Suprapubic skin (tissue), 3 donors: ENCODE measurements around the gene FRMD7.

Experiments used
- CTCF ChIP-seq, 2 donors: fragments of 200-600 bp in 1 of 2; fragments of 450-650 bp in 1 of 2; sonication (generic) in 1 of 2; IDR thresholded peaks; one replicate each; pipeline ENCODE4 v1.5.1; 2016 to 2019; ENCODE audit warnings: antibody characterized with exemption in 2 of 2, mild to moderate bottlenecking in 1 of 2, moderate library complexity in 1 of 2
- POLR2A ChIP-seq, 2 donors: fragments of 450-650 bp; IDR thresholded peaks; one replicate each; pipeline ENCODE4 v1.6.1; 2017; ENCODE audit warnings: antibody characterized with exemption in 2 of 2, mild to moderate bottlenecking in 2 of 2, moderate library complexity in 2 of 2

DNA sequence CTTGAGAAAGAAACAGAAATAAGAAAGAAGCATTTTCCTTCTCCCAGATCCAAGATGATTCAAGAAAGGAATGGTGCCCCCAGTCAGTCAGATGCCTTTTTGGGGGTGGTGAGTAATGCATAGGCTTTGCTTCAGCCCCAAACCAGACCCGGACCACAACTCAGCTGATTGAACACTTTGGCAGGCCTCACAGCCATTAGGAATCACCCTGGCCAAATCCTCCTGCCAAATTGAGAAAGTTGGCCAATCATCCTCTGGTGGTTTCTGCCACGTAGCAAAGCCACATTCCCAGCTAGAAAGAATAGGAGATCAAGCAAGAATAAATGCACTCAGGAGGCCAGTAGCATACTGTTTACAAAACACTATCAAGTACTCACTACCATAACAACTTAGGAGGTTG is 33.7 kb downstream of the FRMD7 start:
- TF ChIP-seq POLR2A (IDR thresholded peaks at IDR 0.05) (no peak), CTCF (IDR thresholded peaks at IDR 0.05) (no peak)
